Germinal center (tissue), 1 donor: ENCODE data around the gene CPNE5.

Experiments used
- DNase-seq: peaks from one replicate; pipeline ENCODE4 v3.0.0; 2012; ENCODE audit warnings: mixed read lengths, low spot score

Gene CPNE5

DNA sequence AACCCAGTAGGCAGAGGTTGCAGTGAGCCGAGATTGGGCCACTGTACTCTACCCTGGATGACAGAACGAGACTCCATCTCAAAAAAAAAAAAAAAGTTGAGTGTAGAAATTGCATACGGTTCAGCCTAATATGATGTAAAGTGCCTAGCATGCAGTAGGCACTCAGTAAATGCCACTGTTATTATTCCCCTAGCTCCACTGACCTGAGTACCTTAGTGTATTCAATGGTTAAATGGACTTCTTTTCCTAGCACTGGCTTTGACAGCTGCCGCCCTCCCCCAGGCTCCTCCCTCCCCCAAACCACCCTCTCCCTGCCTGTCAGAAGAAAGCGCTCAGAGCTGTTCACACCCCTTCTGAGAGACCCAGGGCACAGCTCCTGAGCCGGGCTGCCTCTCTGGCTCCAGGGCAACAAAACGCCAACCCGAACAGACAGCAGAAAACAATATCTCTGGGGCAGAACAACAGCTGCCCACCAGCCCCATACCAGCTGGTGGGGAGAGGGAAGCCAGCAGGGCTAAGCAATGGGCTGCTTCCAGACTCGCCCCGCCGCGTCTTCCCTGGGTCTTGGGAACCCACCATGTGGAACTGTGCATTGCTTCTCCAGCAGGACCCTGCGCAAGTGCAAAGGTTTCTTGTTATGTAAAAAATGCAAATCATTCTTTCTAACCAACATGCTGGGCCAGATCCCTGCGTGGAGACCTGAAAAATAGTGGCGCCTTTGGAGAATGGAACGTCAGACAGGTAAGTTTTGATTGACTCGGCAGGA lies 4.5 kb downstream of the CPNE5 start:
- DNase-seq: no peak

DNA sequence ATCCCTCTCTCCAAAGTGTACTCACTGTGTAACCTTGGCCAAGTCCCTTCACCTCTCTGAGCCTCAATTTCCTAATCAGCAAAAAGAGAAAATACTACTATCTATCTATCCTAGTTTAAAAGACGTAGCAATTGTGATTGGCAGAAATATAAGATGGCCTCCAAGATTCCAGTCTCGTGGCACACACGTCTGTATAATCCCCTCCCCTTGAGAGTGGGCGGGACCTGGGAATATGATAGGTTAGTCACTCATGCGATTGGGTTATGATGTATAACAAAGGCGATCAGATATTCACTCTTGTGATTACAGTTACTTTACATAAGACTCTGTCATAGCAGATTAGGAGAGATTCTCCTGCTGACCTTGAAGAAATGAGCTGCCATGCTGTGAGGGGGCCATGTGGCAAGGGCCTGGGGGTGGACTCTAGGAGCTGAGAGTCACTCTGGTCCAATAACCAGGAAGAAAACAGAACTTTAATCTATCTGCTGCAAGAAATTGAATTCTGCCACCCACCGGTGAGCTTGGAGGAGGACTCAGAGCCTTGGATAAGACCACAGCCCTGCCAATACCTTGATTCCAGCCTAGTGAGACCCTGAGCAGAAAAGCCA lies 6.0 kb downstream of the CPNE5 start:
- no peak for DNase-seq

DNA sequence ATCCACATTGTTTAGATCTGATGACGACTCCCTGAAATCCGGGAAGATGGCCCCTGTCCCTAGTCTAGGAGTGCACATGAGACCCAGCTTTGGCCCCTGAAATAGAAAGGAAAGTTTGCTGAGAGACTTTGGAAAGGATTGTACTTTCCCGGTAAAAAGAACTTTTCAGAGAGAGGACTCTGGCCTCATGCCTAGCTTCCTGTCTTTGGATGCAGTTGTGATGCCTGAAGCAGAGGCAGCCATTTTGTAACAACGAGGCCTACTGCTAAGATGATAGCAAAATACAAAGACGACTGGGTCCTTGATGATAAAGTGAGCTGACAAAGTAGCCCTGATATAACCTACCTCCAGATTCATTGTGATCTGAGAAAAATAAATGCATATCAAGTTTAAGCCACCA lies 6.9 kb downstream of the CPNE5 start:
- no peak for DNase-seq

GRCh38 chr6:36830577-36830976 lies 8.7 kb downstream of the CPNE5 start:
- DNase-seq: no peak

- DNase-seq: no peak
These were observed 9.2 kb downstream of the CPNE5 start for GRCh38 chr6:36829919-36830544.

- no peak for DNase-seq
These were observed 11.8 kb downstream of the CPNE5 start for GRCh38 chr6:36827261-36828079.

GRCh38 chr6:36826520-36827227 lies 12.6 kb downstream of the CPNE5 start:
- DNase-seq: no peak

GRCh38 chr6:36825994-36826393 lies 13.2 kb downstream of the CPNE5 start:
- DNase-seq: no peak

- DNase-seq: no peak
These were observed 13.8 kb downstream of the CPNE5 start for GRCh38 chr6:36825452-36825851.

GRCh38 chr6:36824253-36824652 lies 15.0 kb downstream of the CPNE5 start:
- DNase-seq: no peak

DNA sequence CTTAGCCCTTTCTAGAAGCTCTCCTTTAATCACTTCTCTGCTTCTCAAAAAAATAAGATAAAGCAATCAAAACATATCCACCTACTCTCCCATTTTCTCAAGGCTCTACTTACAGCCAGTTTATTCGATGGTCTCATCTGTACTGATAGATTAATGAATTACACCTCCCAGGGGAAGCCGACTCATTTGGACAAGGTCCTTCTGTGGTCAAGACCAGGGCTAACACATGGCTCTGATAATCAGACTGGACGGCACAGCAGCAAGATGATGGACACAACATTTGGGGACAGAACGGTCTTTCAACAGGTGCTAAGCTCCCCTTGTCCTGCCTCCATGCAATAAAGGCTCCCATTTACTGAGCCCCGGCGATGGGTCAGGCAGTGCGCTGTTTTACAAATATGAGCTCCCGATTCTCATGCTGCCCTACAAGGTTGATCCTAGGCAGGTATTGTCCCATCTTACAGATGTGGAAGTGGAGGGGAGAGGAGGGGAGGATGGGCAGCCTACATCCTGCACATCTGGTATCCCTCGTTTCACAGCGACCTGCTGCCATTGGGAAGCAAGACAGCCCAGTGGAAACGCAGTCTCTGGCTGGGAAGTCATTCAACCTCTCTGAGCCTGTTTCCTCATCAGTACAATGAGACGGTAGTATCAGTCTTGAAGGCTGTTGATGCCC lies 15.7 kb downstream of the CPNE5 start:
- DNase-seq: no peak

- DNase-seq: no peak
These were observed 16.6 kb downstream of the CPNE5 start for GRCh38 chr6:36822506-36823269.

GRCh38 chr6:36821581-36822335 lies 17.5 kb downstream of the CPNE5 start:
- DNase-seq: no peak

GRCh38 chr6:36820700-36821580 lies 18.3 kb downstream of the CPNE5 start:
- no peak for DNase-seq

DNA sequence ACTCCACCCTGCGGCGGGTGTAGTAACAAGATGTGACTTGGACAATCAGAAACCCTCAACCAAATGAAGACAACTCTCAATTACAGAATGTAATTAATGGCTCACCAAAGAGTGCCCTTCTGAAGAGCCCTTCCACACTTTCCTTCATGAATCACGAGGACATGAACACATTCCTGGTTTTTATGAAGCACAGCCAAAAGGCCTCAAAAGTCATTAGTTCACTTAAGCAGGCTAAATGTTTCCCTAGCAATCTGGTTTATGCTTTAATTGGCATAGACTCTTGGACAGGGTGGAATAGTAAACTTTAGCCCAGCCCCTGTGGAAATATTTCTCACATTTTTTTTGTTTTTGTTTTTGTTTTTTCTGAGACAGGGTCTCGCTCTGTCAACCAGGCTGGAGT lies 20.5 kb downstream of the CPNE5 start:
- DNase-seq: no peak

DNA sequence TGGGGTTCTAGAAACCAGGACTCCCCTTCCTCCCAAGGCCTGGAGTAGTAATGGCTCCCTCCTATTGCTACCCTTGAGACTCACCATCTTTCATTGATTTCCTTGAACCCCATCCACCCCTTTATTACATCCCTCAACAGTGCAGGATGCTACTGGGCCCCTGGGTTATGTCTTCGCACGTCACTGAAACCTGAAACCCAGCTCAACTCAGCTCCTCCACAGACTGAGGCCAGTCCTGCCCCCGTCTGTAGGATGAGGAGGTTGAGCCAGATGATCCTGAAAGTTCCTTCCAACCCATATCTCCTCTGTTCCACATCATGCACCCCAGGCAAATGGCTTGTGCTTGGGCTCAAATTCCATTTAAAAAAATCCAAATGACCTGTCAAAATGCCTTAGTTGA lies 21.4 kb downstream of the CPNE5 start:
- no peak for DNase-seq

- DNase-seq: no peak
These were observed 21.9 kb downstream of the CPNE5 start for GRCh38 chr6:36817176-36817817.
